HepG2 (cell line): ENCODE measurements around the gene ALOX5AP. TPM values are rescaled to one million over a fixed set of nuclear protein-coding genes. Genes with fewer than 3 reads are reported as not detected.

Source experiments
- ATAC-seq: fragments of 200-7000 bp; cut with Tn5 transposase; 3 replicates; pipeline ENCODE4 v1.9.1; 2020; ENCODE audit warnings: mild to moderate bottlenecking, moderate library complexity
- BruUV-seq: library from RNA; stranded (reverse); fragments of 400-500 nt; replicated peaks from 2 replicates; lab custom pipeline; 2021; lab: Mats Ljungman, UMichigan
- CTCF ChIA-PET: fragments of 300-600 bp; formaldehyde crosslinking; extraction: SDS; loops from one replicate; lab custom pipeline; 2021; ENCODE audit warnings: low total read pairs, inconsistent platforms, low intra/inter-chr PET ratio; lab: Yijun Ruan, JAX
- POLR2A ChIA-PET: fragments of 350-600 bp; sonication (Branson Sonifier 250); formaldehyde crosslinking; loops from one replicate; lab custom pipeline; 2020; ENCODE audit warnings: antibody characterized with exemption, inconsistent platforms; lab: Yijun Ruan, JAX
- DNase-seq: peaks from one replicate; pipeline ENCODE4 v3.0.0-alpha.2; 2015; ENCODE audit warnings: low spot score
- FAIRE-seq: peaks from 3 replicates; lab custom pipeline; 2011; peaks lifted over from hg19 to GRCh38; lab: Jason Lieb, UNC
- H2AFZ ChIP-seq: one replicate; pipeline ENCODE4 v1.6.1; 2011; ENCODE audit warnings: low read length, inconsistent platforms
- H3K27ac ChIP-seq: fragments of 300-600 bp; 3 replicates; pipeline ENCODE4 v1.8.0; 2011; ENCODE audit warnings: mixed run types, mild to moderate bottlenecking, mixed read lengths, low read length, inconsistent platforms; ENCODE audit not compliant: insufficient read depth; ENCODE audit errors: extremely low read length
- H3K27me3 ChIP-seq, 2 experiments: fragments of 200-600 bp in 1 of 2; 2 replicates in 1 of 2; 3 replicates in 1 of 2; pipeline versions ENCODE4 v1.6.0 to v1.8.0; 2011; ENCODE audit warnings: low read length in 2 of 2, mild to moderate bottlenecking in 2 of 2, moderate library complexity in 2 of 2, inconsistent platforms in 1 of 2; ENCODE audit not compliant: insufficient read depth in 2 of 2, control insufficient read depth in 1 of 2
- H3K36me3 ChIP-seq, 2 experiments: fragments of 200-600 bp in 1 of 2; replicated peaks in 1 of 2; 2 replicates in 1 of 2; 3 replicates in 1 of 2; pipeline versions ENCODE4 v1.5.1 to v1.8.0; 2011; ENCODE audit warnings: low read length in 2 of 2, inconsistent platforms in 1 of 2; ENCODE audit not compliant: insufficient read depth in 2 of 2, control insufficient read depth in 1 of 2
- H3K4me1 ChIP-seq: 2 replicates; pipeline ENCODE4 v1.5.1; 2012; ENCODE audit warnings: low read length, inconsistent platforms; ENCODE audit not compliant: insufficient read depth
- H3K4me2 ChIP-seq: 2 replicates; pipeline ENCODE4 v1.6.0; 2011; ENCODE audit warnings: low read depth, low read length, inconsistent platforms
- H3K4me3 ChIP-seq, 3 experiments: fragments of 200-600 bp in 1 of 3; sonication (generic), shearing (Covaris generic) in 1 of 3; replicated peaks in 1 of 3; 2 replicates each; pipeline ENCODE4 v1.5.1; 2011 to 2016; ENCODE audit warnings: low read length in 3 of 3, inconsistent platforms in 2 of 3, low read depth in 2 of 3, mild to moderate bottlenecking in 2 of 3, control low read depth in 1 of 3, mixed read lengths in 1 of 3; ENCODE audit not compliant: insufficient read depth in 1 of 3
- H3K79me2 ChIP-seq: one replicate; pipeline ENCODE4 v1.6.1; 2011; ENCODE audit warnings: low read length, inconsistent platforms; ENCODE audit not compliant: insufficient read depth
- H3K9ac ChIP-seq: 2 replicates; pipeline ENCODE4 v1.6.0; 2011; ENCODE audit warnings: mild to moderate bottlenecking, low read depth, low read length, inconsistent platforms; ENCODE audit not compliant: insufficient read depth
- H3K9me3 ChIP-seq: 2 replicates; pipeline ENCODE4 v1.5.1; 2012; ENCODE audit warnings: mild to moderate bottlenecking, low read length
- H4K20me1 ChIP-seq: 2 replicates; pipeline ENCODE4 v1.6.0; 2011; ENCODE audit warnings: inconsistent platforms, mild to moderate bottlenecking, low read length, moderate library complexity; ENCODE audit not compliant: insufficient read depth
- AKAP8 ChIP-seq: sonication (generic); formaldehyde crosslinking; IDR thresholded peaks from 2 replicates; pipeline ENCODE4 v1.5.1; 2020; ENCODE audit warnings: mild to moderate bottlenecking, missing genetic modification reagents
- HNRNPUL1 ChIP-seq: fragments of 200-400 bp; formaldehyde crosslinking; IDR thresholded peaks from 2 replicates; pipeline ENCODE4 v1.6.1; 2017; ENCODE audit warnings: low read depth, mild to moderate bottlenecking, low read length, moderate library complexity
- NR1H2 ChIP-seq: sonication (generic); formaldehyde crosslinking; IDR thresholded peaks from 2 replicates; pipeline ENCODE4 v1.8.1; 2022; ENCODE audit warnings: low read depth, missing genetic modification reagents, borderline replicate concordance
- SETDB1 ChIP-seq: sonication (generic); formaldehyde crosslinking; IDR thresholded peaks from 2 replicates; pipeline ENCODE4 v1.5.1; 2020; ENCODE audit warnings: missing genetic modification reagents, mild to moderate bottlenecking, borderline replicate concordance
- STAG1 ChIP-seq: sonication (generic); formaldehyde crosslinking; IDR thresholded peaks from 2 replicates; pipeline ENCODE4 v1.4.0; 2020; ENCODE audit warnings: missing genetic modification reagents
- ZNF367 ChIP-seq: sonication (generic); formaldehyde crosslinking; IDR thresholded peaks from 2 replicates; pipeline ENCODE4 v1.4.0; 2020; ENCODE audit warnings: missing genetic modification reagents, borderline replicate concordance
- ZNF44 ChIP-seq: sonication (generic); formaldehyde crosslinking; IDR thresholded peaks from 2 replicates; pipeline ENCODE4 v1.5.1; 2020; ENCODE audit warnings: mild to moderate bottlenecking, missing genetic modification reagents
- WGBS: methylation state at CpG from one replicate; pipeline ENCODE4 v1.1.6; 2017; ENCODE audit warnings: low lambda C conversion rate; 5-methylcytosine and 5-hydroxymethylcytosine counted together
- in situ Hi-C: cut with HindIII; loops from 2 replicates; pipeline ENCODE4 v1.10.0; 2017; ENCODE audit warnings: low pct_unique_long_range_greater_than_20kb; ENCODE audit not compliant: extremely low pct_ligation_motif_present
- intact Hi-C: fragments of 100-400 bp; cut with micrococcal nuclease; formaldehyde crosslinking; loops from one replicate; pipeline ENCODE4 v1.10.0; 2022; ENCODE audit not compliant: unreplicated experiment
- polyA plus RNA-seq, 8 experiments: library from polyadenylated mRNA; depleted of rRNA in 3 of 8; stranded (reverse) in 7 of 8; unstranded in 1 of 8; fragments of >200 nt; fragmentation: Illumina TruSeq in 4 of 8; extraction: Trizol in 4 of 8; gene quantifications; 2 replicates each; pipeline versions ENCODE4 v1.2.1 to v1.2.3, GENCODE V29; 2011 to 2016; ENCODE audit warnings: low read depth in 4 of 8, missing spikeins in 1 of 8, mixed read lengths in 1 of 8; ENCODE audit not compliant: insufficient read depth in 1 of 8
- total RNA-seq, 5 experiments: library from RNA; depleted of rRNA; stranded (reverse); fragments of >200 nt; fragmentation: Illumina TruSeq; extraction: Trizol; gene quantifications; 2 replicates each; pipeline ENCODE4 v1.2.3, GENCODE V29; 2016; ENCODE audit warnings: low read depth in 1 of 5
- TF ChIP-seq, protein P1 (sequence below): sonication (generic); formaldehyde crosslinking; IDR thresholded peaks from 2 replicates; pipeline ENCODE4 v1.4.0; 2020; ENCODE audit warnings: missing genetic modification reagents, borderline replicate concordance
- TF ChIP-seq, protein P2 (sequence below): sonication (generic); formaldehyde crosslinking; IDR thresholded peaks from 2 replicates; pipeline ENCODE4 v1.4.0; 2020; ENCODE audit warnings: missing genetic modification reagents
- TF ChIP-seq, protein P3 (sequence below): IDR thresholded peaks from 2 replicates; pipeline ENCODE4 v1.6.1; 2016; ENCODE audit warnings: mild to moderate bottlenecking

Gene ALOX5AP
- total and polyA plus RNA-seq, 2 of the 13 experiments (the other 11 are each of a cell fraction or from before 2014, with no cell fraction given): 0.97 to 1.2 TPM

GRCh38 chr13:30727491-30728355 is 7.6 kb upstream of the ALOX5AP start:
- H3K9me3 ChIP-seq: no peaks in the 10 kb centered on the region
- CTCF ChIA-PET: no interaction called here
- WGBS: 54% methylated on average over 4 of the region's 6 CpGs
- intact Hi-C loops: no loop called here
- in situ Hi-C loops: no loop called here
- BruUV-seq: no TSS peak
- H2AFZ ChIP-seq: no peak overlapping the region
- TF ChIP-seq STAG1 (no peak), ZNF367 (no peak), HNRNPUL1 (no peak), NR1H2 (CRISPR knock-in tag) (no peak), AKAP8 (CRISPR knock-in tag) (no peak), ZNF44 (CRISPR knock-in tag) (no peak), SETDB1 (CRISPR knock-in tag) (no peak)
- TF ChIP-seq, protein P1, sequence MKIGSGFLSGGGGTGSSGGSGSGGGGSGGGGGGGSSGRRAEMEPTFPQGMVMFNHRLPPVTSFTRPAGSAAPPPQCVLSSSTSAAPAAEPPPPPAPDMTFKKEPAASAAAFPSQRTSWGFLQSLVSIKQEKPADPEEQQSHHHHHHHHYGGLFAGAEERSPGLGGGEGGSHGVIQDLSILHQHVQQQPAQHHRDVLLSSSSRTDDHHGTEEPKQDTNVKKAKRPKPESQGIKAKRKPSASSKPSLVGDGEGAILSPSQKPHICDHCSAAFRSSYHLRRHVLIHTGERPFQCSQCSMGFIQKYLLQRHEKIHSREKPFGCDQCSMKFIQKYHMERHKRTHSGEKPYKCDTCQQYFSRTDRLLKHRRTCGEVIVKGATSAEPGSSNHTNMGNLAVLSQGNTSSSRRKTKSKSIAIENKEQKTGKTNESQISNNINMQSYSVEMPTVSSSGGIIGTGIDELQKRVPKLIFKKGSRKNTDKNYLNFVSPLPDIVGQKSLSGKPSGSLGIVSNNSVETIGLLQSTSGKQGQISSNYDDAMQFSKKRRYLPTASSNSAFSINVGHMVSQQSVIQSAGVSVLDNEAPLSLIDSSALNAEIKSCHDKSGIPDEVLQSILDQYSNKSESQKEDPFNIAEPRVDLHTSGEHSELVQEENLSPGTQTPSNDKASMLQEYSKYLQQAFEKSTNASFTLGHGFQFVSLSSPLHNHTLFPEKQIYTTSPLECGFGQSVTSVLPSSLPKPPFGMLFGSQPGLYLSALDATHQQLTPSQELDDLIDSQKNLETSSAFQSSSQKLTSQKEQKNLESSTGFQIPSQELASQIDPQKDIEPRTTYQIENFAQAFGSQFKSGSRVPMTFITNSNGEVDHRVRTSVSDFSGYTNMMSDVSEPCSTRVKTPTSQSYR (CRISPR knock-in tag): no peak
- TF ChIP-seq, protein P2, sequence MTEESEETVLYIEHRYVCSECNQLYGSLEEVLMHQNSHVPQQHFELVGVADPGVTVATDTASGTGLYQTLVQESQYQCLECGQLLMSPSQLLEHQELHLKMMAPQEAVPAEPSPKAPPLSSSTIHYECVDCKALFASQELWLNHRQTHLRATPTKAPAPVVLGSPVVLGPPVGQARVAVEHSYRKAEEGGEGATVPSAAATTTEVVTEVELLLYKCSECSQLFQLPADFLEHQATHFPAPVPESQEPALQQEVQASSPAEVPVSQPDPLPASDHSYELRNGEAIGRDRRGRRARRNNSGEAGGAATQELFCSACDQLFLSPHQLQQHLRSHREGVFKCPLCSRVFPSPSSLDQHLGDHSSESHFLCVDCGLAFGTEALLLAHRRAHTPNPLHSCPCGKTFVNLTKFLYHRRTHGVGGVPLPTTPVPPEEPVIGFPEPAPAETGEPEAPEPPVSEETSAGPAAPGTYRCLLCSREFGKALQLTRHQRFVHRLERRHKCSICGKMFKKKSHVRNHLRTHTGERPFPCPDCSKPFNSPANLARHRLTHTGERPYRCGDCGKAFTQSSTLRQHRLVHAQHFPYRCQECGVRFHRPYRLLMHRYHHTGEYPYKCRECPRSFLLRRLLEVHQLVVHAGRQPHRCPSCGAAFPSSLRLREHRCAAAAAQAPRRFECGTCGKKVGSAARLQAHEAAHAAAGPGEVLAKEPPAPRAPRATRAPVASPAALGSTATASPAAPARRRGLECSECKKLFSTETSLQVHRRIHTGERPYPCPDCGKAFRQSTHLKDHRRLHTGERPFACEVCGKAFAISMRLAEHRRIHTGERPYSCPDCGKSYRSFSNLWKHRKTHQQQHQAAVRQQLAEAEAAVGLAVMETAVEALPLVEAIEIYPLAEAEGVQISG (CRISPR knock-in tag): no peak
- TF ChIP-seq, protein P3, sequence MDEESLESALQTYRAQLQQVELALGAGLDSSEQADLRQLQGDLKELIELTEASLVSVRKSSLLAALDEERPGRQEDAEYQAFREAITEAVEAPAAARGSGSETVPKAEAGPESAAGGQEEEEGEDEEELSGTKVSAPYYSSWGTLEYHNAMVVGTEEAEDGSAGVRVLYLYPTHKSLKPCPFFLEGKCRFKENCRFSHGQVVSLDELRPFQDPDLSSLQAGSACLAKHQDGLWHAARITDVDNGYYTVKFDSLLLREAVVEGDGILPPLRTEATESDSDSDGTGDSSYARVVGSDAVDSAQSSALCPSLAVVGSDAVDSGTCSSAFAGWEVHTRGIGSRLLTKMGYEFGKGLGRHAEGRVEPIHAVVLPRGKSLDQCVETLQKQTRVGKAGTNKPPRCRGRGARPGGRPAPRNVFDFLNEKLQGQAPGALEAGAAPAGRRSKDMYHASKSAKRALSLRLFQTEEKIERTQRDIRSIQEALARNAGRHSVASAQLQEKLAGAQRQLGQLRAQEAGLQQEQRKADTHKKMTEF (CRISPR knock-in tag): no peak
- H3K27ac ChIP-seq: no peak overlapping the region
- no peaks in the 10 kb centered on the region for H3K79me2 ChIP-seq
- ATAC-seq (no peak), FAIRE-seq (no peak), DNase-seq (no peak)
- H3K4me2 ChIP-seq: no peak overlapping the region
- no peaks in the 10 kb centered on the region for H3K36me3 ChIP-seq
- H3K27me3 ChIP-seq: no peaks in the 10 kb centered on the region
- H3K9ac ChIP-seq: no peak overlapping the region
- H3K4me1 ChIP-seq: peaks cover 15% of the 10 kb centered on the region
- POLR2A ChIA-PET: no interaction called here
- no peaks in the 10 kb centered on the region for H4K20me1 ChIP-seq
- no peak overlapping the region for H3K4me3 ChIP-seq
